Measurements from ENCODE around the gene CAB39L. TPM values are rescaled to one million over a fixed set of nuclear protein-coding genes. Genes with fewer than 3 reads are reported as not detected.

CAB39L gene
- total and polyA plus RNA-seq, 9 of the 15 experiments (the other 6 are each of a cell fraction or from before 2014, with no cell fraction given), result 1.1 to 4.2 (median 2.6) TPM

DNA sequence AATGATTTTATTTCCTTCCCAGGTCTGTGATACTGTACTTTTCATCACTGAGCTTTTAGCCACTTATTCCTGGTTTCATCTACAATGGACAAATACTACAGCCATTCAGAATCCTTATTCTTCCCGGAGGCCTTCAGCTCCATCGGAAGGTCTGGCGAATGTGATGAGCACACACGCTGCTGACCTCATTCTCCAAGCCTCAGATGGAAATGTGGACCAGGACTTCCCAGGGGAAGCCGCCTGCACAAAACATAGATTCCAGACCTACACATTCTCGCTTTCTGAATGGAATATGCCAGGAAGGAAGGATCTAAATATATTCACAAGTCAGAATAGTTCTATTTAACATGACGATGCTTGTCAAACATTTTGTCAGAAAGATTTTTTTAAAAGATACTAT, 120.5 kb downstream of the CAB39L start (continued):
- TF ChIP-seq, protein P1, sequence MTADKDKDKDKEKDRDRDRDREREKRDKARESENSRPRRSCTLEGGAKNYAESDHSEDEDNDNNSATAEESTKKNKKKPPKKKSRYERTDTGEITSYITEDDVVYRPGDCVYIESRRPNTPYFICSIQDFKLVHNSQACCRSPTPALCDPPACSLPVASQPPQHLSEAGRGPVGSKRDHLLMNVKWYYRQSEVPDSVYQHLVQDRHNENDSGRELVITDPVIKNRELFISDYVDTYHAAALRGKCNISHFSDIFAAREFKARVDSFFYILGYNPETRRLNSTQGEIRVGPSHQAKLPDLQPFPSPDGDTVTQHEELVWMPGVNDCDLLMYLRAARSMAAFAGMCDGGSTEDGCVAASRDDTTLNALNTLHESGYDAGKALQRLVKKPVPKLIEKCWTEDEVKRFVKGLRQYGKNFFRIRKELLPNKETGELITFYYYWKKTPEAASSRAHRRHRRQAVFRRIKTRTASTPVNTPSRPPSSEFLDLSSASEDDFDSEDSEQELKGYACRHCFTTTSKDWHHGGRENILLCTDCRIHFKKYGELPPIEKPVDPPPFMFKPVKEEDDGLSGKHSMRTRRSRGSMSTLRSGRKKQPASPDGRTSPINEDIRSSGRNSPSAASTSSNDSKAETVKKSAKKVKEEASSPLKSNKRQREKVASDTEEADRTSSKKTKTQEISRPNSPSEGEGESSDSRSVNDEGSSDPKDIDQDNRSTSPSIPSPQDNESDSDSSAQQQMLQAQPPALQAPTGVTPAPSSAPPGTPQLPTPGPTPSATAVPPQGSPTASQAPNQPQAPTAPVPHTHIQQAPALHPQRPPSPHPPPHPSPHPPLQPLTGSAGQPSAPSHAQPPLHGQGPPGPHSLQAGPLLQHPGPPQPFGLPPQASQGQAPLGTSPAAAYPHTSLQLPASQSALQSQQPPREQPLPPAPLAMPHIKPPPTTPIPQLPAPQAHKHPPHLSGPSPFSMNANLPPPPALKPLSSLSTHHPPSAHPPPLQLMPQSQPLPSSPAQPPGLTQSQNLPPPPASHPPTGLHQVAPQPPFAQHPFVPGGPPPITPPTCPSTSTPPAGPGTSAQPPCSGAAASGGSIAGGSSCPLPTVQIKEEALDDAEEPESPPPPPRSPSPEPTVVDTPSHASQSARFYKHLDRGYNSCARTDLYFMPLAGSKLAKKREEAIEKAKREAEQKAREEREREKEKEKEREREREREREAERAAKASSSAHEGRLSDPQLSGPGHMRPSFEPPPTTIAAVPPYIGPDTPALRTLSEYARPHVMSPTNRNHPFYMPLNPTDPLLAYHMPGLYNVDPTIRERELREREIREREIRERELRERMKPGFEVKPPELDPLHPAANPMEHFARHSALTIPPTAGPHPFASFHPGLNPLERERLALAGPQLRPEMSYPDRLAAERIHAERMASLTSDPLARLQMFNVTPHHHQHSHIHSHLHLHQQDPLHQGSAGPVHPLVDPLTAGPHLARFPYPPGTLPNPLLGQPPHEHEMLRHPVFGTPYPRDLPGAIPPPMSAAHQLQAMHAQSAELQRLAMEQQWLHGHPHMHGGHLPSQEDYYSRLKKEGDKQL (CRISPR knock-in tag; IDR thresholded peaks at IDR 0.05; ENCODE audit: borderline replicate concordance), result no peak
- TF ChIP-seq ESRRA (IDR thresholded peaks at IDR 0.05; ENCODE audit: borderline replicate concordance, low read depth), result no peak
- no peak for TF ChIP-seq POLR3G (IDR thresholded peaks at IDR 0.05; ENCODE audit: extremely low read depth, insufficient read length, insufficient replicate concordance)

DNA sequence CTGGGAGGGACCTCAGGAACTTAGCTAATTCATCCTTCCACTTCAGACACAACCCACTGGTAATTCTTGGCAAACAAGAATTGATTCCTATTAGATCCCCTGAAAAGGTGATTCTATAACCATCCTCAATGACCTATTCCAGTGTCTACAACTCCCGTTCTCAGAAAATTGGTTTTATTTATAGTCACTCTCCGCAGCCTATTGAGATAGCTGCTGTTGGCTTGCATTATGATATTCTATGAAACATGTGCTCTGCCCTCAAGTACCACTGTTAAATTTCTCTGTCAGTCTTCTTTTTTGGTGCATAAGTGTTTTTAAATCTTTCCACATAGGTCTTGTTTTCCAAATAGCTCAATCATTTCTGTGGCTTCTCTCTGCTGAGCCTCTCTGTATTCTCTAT, 121.2 kb downstream of the CAB39L start:
- TF ChIP-seq CBFB (CRISPR knock-in tag; IDR thresholded peaks at IDR 0.05) (no peak), FOXP1 (CRISPR knock-in tag; IDR thresholded peaks at IDR 0.05) (no peak)
- TF ChIP-seq, protein P2, sequence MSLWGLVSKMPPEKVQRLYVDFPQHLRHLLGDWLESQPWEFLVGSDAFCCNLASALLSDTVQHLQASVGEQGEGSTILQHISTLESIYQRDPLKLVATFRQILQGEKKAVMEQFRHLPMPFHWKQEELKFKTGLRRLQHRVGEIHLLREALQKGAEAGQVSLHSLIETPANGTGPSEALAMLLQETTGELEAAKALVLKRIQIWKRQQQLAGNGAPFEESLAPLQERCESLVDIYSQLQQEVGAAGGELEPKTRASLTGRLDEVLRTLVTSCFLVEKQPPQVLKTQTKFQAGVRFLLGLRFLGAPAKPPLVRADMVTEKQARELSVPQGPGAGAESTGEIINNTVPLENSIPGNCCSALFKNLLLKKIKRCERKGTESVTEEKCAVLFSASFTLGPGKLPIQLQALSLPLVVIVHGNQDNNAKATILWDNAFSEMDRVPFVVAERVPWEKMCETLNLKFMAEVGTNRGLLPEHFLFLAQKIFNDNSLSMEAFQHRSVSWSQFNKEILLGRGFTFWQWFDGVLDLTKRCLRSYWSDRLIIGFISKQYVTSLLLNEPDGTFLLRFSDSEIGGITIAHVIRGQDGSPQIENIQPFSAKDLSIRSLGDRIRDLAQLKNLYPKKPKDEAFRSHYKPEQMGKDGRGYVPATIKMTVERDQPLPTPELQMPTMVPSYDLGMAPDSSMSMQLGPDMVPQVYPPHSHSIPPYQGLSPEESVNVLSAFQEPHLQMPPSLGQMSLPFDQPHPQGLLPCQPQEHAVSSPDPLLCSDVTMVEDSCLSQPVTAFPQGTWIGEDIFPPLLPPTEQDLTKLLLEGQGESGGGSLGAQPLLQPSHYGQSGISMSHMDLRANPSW (CRISPR knock-in tag; IDR thresholded peaks at IDR 0.05), result no peak
- TF ChIP-seq, protein P3, sequence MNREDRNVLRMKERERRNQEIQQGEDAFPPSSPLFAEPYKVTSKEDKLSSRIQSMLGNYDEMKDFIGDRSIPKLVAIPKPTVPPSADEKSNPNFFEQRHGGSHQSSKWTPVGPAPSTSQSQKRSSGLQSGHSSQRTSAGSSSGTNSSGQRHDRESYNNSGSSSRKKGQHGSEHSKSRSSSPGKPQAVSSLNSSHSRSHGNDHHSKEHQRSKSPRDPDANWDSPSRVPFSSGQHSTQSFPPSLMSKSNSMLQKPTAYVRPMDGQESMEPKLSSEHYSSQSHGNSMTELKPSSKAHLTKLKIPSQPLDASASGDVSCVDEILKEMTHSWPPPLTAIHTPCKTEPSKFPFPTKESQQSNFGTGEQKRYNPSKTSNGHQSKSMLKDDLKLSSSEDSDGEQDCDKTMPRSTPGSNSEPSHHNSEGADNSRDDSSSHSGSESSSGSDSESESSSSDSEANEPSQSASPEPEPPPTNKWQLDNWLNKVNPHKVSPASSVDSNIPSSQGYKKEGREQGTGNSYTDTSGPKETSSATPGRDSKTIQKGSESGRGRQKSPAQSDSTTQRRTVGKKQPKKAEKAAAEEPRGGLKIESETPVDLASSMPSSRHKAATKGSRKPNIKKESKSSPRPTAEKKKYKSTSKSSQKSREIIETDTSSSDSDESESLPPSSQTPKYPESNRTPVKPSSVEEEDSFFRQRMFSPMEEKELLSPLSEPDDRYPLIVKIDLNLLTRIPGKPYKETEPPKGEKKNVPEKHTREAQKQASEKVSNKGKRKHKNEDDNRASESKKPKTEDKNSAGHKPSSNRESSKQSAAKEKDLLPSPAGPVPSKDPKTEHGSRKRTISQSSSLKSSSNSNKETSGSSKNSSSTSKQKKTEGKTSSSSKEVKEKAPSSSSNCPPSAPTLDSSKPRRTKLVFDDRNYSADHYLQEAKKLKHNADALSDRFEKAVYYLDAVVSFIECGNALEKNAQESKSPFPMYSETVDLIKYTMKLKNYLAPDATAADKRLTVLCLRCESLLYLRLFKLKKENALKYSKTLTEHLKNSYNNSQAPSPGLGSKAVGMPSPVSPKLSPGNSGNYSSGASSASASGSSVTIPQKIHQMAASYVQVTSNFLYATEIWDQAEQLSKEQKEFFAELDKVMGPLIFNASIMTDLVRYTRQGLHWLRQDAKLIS (CRISPR knock-in tag; IDR thresholded peaks at IDR 0.05), result no peak
- POLR2A ChIA-PET, result interaction anchor here (0.7 to 1.3 kb wide), 2 partner anchors 12 to 25 kb away, joined by 3 to 4 read pairs; no protein-coding TSS in a partner anchor
- H3K9me3 ChIP-seq (replicated peaks; ENCODE audit: control insufficient read depth, insufficient read depth, low read depth, low read length), result no peaks in the 10 kb centered on the region
- in situ Hi-C loops (cut with MboI) (no loop called here), intact Hi-C loops (cut with micrococcal nuclease) (no loop called here)
- H3K9ac ChIP-seq (ENCODE audit: insufficient read depth in 1 of 2, low read depth in 2 of 2, low read length in 2 of 2), result no peak overlapping the region
- H3K9me1 ChIP-seq (ENCODE audit: control insufficient read depth, insufficient read depth, low read length), result no peaks in the 10 kb centered on the region
- H3K27me3 ChIP-seq (ENCODE audit: control insufficient read depth in 2 of 2, insufficient read depth in 2 of 2, low read length in 2 of 2), result no peaks in the 10 kb centered on the region
- H3K36me3 ChIP-seq (ENCODE audit: control insufficient read depth, insufficient read depth, low read length), result no peaks in the 10 kb centered on the region
- no peak overlapping the region for H3K4me3 ChIP-seq
- FAIRE-seq, result no peak
- ATAC-seq, result no peak
- H3K4me1 ChIP-seq (replicated peaks in 1 of 2; ENCODE audit: control insufficient read depth in 2 of 2, insufficient read depth in 2 of 2, low read length in 2 of 2), result no peaks in the 10 kb centered on the region; a peak in 2 of 5 replicates
- DNase-seq (ENCODE audit: extremely low read depth in 1 of 4, low spot score in 3 of 4), result no peak
- no peaks in the 10 kb centered on the region for H4K20me1 ChIP-seq (replicated peaks; ENCODE audit: control insufficient read depth, insufficient read depth, low read length)
- H3K4me2 ChIP-seq (ENCODE audit: insufficient read depth, low read length), result no peak overlapping the region
- no TSS peak for BruUV-seq (replicated peaks)
- H3K27ac ChIP-seq (ENCODE audit: extremely low read depth, low read depth, low read length), result no peak overlapping the region
- 82% methylated on average over 2 of the region's 2 CpGs for WGBS (ENCODE audit: insufficient coverage, low coverage, missing lambda C conversion rate)
- CTCF ChIA-PET (ENCODE audit: low intra/inter-chr PET ratio), result no interaction called here
- H3K79me2 ChIP-seq (ENCODE audit: control insufficient read depth, insufficient read depth, low read length), result no peaks in the 10 kb centered on the region
- H2AFZ ChIP-seq (ENCODE audit: low read depth, low read length), result no peak overlapping the region

Measured in K562 (cell line).